ENCODE results near the gene EZH1.
"Not testable (repeated sequence)": the region's sequence is repeated elsewhere in the genome, so short reads cannot be mapped to it uniquely, and the experiment has no call there.

The EZH1 gene

GRCh38 chr17:42669977-42670788 is 74.7 kb downstream of the EZH1 start:
- DNase-seq (ENCODE audit: low read depth in 2 of 2): no peak

GRCh38 chr17:42669705-42669976 is 75.2 kb downstream of the EZH1 start:
- no peak for DNase-seq (ENCODE audit: low read depth in 2 of 2)

DNA sequence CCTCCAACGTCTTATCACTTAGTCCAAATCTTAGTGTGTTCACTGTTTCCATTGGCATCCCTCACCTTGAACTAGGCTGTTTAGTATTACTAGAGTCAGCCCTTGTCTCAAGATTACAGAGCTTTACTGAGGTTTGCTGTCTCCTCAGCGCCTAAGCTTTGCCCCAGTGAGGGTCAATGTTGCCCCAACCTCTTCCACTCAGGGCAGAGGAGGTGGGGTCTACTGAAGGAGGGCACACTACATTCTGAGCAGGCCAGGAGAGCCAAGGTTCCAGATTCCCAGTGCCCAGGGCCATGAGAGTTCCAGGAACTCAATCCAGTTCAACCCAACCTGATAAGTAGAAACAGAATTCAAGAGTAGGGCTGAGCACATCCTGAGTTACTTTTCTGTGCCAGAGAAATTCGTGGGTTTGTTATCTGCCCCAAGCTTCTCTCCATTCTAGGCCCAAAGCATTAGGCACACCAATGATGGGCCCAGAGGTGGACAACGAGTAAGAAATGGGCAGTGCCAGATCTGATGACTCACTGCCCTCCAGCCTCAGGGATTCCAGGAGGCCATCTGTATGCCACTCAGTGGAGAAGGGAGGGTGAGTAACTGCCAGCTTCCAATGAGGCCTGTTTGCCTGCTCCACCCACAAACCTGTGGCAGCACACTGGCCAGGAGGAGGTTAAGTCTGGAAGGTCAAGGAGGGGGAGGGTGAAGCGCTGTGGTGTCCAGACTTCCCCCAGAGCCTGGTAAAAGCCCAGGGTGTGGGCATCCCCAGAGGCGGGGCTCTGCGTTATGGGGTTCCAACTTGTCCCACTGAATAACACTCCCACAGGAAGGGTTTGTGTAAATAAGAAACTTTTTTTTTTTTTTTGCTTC is 77.5 kb downstream of the EZH1 start:
- no peak for DNase-seq (ENCODE audit: low read depth in 2 of 2)

DNA sequence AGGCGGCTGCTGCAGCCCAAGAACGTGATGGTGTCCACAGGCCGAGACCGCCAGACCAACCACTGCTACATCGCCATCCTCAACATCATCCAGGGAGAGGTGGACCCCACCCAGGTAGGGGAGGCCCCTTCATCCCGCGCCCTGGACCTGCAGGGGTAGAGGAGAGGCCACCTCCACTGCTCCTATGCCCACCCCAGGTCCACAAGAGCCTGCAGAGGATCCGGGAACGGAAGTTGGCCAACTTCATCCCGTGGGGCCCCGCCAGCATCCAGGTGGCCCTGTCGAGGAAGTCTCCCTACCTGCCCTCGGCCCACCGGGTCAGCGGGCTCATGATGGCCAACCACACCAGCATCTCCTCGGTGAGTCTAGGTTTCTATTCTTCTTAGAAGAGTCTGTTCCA is 78.7 kb downstream of the EZH1 start:
- DNase-seq (ENCODE audit: low read depth in 2 of 2): not testable (repeated sequence)

- DNase-seq (ENCODE audit: low read depth in 2 of 2): no peak
Observed at GRCh38 chr17:42665581-42666001, 79.2 kb downstream of the EZH1 start.

DNA sequence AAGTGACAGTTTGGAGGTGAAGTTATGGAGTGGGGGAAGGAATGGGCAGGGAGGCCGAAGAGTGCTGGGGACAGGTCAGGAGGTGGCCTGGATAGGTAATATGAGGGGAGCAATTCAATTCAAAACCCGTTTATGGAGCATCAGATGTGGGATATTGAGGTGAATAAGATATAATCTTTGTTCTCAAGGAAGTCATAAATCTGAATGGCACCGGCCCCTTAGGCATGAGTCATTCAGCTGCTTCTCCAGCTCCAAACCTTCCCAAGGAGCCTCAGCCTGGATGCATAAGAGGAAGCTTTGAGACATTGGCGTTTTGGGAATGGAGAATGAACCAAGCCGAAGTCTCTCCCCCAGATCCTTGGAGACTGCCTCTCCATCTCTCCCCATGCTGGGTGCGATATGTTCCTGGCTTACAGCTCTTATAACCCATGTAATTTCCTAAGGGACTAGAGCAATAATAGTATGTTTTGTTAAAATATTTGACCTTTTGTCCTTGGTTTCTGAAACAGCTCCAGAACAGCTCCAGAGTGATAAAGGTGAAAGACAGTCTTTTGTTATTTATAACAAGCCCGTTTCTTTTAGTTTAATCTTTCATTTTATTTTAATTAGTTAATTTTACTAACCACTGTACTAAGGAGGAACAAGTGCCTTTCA is 84.0 kb downstream of the EZH1 start:
- DNase-seq (ENCODE audit: low read depth in 2 of 2): no peak

DNA sequence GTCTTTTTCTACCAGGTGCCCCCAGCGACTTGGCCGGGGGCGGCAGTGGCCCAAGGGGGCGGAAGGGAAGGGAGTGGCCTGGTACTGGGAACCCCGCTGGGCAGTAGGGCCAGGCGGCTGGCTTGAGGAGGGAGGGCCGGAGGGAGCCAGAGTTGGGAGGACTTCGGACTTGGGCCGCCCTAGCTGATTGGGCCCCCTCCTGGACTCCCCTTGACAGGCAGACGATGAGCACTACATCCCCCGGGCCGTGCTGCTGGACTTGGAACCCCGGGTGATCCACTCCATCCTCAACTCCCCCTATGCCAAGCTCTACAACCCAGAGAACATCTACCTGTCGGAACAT is 84.9 kb downstream of the EZH1 start:
- not testable (repeated sequence) for DNase-seq (ENCODE audit: low read depth in 2 of 2)

DNA sequence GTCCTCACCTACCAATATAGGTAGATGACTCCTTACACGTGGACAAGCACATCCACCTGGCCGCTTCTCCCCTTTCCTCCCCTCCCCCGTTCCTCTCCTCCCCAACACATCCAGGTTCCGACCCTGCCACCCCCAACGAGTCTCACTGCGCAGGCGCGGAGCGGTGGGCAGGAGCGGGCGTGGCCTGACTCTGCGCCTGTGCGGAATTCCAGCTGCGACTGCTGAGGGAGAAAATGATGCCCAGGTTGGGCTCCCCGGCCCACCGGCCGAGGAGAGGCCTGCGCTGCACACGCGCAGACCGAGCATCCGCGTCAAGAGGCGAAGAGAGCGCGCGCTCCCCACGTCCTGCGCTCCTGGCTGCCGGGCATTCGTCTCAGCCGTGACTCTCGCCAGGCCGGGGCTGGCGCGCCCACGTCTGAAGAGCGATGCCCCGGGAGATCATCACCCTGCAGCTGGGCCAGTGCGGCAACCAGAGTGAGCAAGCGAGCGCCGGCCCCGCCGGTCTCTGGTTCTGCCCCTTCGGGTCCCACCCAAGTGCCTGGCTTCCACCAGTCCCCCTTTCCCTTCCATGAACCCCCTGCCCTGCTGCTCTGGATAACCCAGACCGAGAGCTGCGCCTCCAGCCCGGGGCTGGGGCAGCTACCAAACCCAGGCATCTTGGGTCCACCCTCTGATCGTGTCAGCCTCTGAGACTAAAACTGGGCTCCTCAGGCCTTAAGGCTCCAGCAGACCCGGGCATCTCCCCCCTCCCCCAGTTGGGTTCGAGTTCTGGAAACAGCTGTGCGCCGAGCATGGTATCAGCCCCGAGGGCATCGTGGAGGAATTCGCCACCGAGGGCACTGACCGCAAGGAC is 85.5 kb downstream of the EZH1 start, which contains the start of gene TUBG2:
Gene TUBG2, plus strand, starts transcription at position 206 of the 853 bp plus-strand sequence. Its CDS starts 220 bp downstream, at position 426.
- peak; percentile 71 to 81 for DNase-seq (ENCODE audit: low read depth in 2 of 2)

DNA sequence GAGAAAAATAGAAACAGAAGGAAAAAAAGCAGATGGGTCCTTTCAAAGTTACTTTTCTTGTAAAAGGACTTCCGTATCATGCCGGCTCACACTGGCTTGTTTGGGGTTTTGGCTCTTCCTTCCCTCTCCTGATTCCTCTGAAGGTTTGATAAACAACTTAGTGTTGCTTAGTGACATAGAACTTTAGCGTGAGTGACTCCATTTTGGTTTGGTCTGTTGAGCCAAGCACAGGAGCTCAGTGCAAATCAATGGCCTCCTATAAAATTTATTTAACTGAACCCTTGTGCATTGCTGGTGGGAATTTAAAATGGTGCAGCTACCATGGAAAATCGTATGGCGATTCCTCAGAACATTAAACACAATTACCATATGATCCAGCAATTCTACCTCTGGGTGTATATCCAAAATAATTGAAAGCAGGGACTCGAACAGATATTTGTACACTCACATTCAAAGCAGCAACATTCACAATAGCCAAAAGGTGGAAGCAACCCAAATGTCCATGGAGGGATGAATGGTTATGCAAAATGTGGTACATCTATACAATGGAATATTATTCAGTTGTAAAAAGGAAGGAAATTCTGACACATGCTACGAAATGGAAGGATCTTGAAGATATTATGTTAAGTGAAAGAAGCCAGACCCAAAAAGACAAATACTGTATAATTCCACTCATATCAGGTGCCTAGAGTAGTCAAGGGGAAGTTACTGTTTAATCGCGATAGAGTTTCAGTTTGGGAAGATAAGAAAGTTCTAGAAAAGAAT is 86.8 kb downstream of the EZH1 start:
- DNase-seq (ENCODE audit: low read depth in 2 of 2): no peak

- DNase-seq (ENCODE audit: low read depth in 2 of 2): no peak
Observed at GRCh38 chr17:42655528-42655927, 89.3 kb downstream of the EZH1 start.

DNA sequence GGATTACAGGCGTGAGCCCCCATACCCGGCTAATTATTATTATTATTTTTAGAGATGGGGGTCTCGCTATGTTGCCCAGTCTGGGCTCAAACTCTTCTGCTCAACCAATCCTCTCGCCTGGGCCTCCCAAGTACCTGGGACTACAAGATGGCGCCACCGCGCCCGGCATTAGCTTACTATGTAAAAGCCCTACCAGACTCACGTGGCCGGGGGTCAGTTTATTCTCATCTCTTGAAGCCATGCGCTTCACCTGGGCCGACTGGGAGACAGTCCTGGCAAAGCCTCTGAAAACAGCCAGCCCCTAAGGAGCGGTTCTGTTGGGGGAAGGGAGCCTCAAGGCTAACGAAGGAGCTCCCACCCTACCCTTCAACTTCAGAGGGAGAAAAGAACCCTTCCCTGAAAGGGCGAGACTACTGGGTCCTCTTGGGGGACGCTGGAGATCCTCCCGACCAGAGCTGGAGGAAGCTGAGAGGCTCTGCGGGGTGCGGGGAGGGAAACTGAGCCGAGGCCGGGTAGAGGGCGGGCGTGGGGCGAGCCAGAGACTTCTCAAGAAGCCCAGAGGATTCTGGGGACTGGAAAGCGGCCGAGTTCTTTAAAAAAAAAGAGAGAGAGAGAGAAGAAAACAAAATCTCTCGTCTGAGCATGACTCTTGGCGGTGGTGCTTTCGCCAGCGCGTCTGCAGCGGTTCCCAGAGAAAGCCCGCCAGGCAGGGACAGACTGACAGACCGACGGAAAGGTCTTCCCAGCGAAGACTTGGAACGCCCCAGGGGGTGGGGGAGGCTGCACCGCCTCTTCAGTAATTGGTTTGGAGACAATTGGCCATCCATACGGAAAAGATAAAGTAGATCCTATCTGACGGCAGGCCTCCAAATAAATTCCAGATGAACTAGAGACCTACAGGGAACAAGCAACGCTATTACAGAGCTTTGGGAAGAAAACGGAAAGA is 91.4 kb downstream of the EZH1 start:
- DNase-seq (ENCODE audit: low read depth in 2 of 2): no peak

- DNase-seq (ENCODE audit: low read depth in 2 of 2): no peak
Observed at GRCh38 chr17:42651392-42651791, 93.4 kb downstream of the EZH1 start.

Measured in activated CD4-positive, alpha-beta T cell treated with anti-CD3 and anti-CD28 coated beads for 24 hours (primary cell).